Skeletal muscle satellite cell (primary cell): ENCODE results near the gene IMP3.
"Not testable (repeated sequence)": the region's sequence is repeated elsewhere in the genome, so short reads cannot be mapped to it uniquely, and the experiment has no call there.

ENCODE experiments used
- H3K27me3 ChIP-seq: 2 replicates; pipeline ENCODE4 v1.7.0; 2013; ENCODE audit warnings: low read length; ENCODE audit not compliant: control insufficient read depth, insufficient read depth
- H3K36me3 ChIP-seq: 2 replicates; pipeline ENCODE4 v1.7.0; 2013; ENCODE audit warnings: mild to moderate bottlenecking, control low read depth, low read length; ENCODE audit not compliant: insufficient read depth
- H3K4me1 ChIP-seq: 2 replicates; pipeline ENCODE4 v1.7.0; 2013; ENCODE audit warnings: low read length; ENCODE audit not compliant: control insufficient read depth, insufficient read depth
- H3K4me2 ChIP-seq: 2 replicates; pipeline ENCODE4 v1.7.0; 2013; ENCODE audit warnings: mild to moderate bottlenecking, low read length
- H3K4me3 ChIP-seq: 2 replicates; pipeline ENCODE4 v1.7.0; 2013; ENCODE audit warnings: low read length
- H3K9ac ChIP-seq: 2 replicates; pipeline ENCODE4 v1.7.0; 2013; ENCODE audit warnings: mild to moderate bottlenecking, low read depth, low read length, moderate library complexity
- H3K9me3 ChIP-seq: replicated peaks from 2 replicates; pipeline ENCODE4 v1.7.0; 2013; ENCODE audit warnings: mild to moderate bottlenecking, control low read depth, low read length

IMP3 gene

GRCh38 chr15:75633922-75634321 lies 6.1 kb downstream of the IMP3 start:
- not testable (repeated sequence) for H3K27me3 ChIP-seq, H3K36me3 ChIP-seq, H3K9ac ChIP-seq, H3K4me2 ChIP-seq, H3K4me3 ChIP-seq, H3K9me3 ChIP-seq
- peaks cover 11% of the 10 kb centered on the region for H3K4me1 ChIP-seq

GRCh38 chr15:75631935-75632334 lies 8.1 kb downstream of the IMP3 start:
- peaks cover under 1% of the 10 kb centered on the region for H3K36me3 ChIP-seq
- no peaks in the 10 kb centered on the region for H3K9me3 ChIP-seq
- no peak overlapping the region for H3K9ac ChIP-seq
- no peak overlapping the region for H3K4me2 ChIP-seq
- no peaks in the 10 kb centered on the region for H3K27me3 ChIP-seq
- no peaks in the 10 kb centered on the region for H3K4me1 ChIP-seq
- no peak overlapping the region for H3K4me3 ChIP-seq

GRCh38 chr15:75625542-75626347 lies 14.3 kb downstream of the IMP3 start, which contains the start of gene SNUPN:
Gene SNUPN (minus strand): TSS chr15:75625725. CDS start chr15:75621051, 4,674 bp downstream.
- Histone ChIP-seq H3K4me1 (peaks cover 15% of the 10 kb centered on the region), H3K36me3 (no peaks in the 10 kb centered on the region), H3K4me3 (peak within 1 kb of the TSS; percentile 79), H3K9me3 (no peaks in the 10 kb centered on the region), H3K9ac (peak within 1 kb of the TSS; percentile 93), H3K27me3 (no peaks in the 10 kb centered on the region), H3K4me2 (peak within 1 kb of the TSS; percentile 83)

GRCh38 chr15:75622505-75622904 lies 17.5 kb downstream of the IMP3 start:
- Histone ChIP-seq H3K27me3 (no peaks in the 10 kb centered on the region), H3K36me3 (peaks cover 25% of the 10 kb centered on the region), H3K9ac (no peak overlapping the region), H3K4me3 (no peak overlapping the region), H3K4me2 (no peak overlapping the region), H3K4me1 (peaks cover 25% of the 10 kb centered on the region), H3K9me3 (no peaks in the 10 kb centered on the region)

- H3K9me3 ChIP-seq, result no peaks in the 10 kb centered on the region
- peaks cover 20% of the 10 kb centered on the region for H3K4me1 ChIP-seq
- H3K36me3 ChIP-seq, result peaks cover 37% of the 10 kb centered on the region
- no peaks in the 10 kb centered on the region for H3K27me3 ChIP-seq
- peak overlapping the region; percentile 75 for H3K9ac ChIP-seq
- peak overlapping the region; percentile 80 for H3K4me2 ChIP-seq
- H3K4me3 ChIP-seq, result peak overlapping the region; percentile 59
Measured at GRCh38 chr15:75620841-75621391, 19.1 kb downstream of the IMP3 start.

- peak overlapping the region; percentile 59 for H3K4me3 ChIP-seq
- peak overlapping the region; percentile 75 for H3K9ac ChIP-seq
Measured at GRCh38 chr15:75620058-75620820, 19.8 kb downstream of the IMP3 start.

GRCh38 chr15:75616766-75617165 lies 23.3 kb downstream of the IMP3 start:
- H3K9ac ChIP-seq, result no peak overlapping the region
- no peaks in the 10 kb centered on the region for H3K9me3 ChIP-seq
- no peak overlapping the region for H3K4me2 ChIP-seq
- H3K4me3 ChIP-seq, result no peak overlapping the region
- H3K27me3 ChIP-seq, result no peaks in the 10 kb centered on the region
- peaks cover 69% of the 10 kb centered on the region for H3K36me3 ChIP-seq
- H3K4me1 ChIP-seq, result peaks cover 18% of the 10 kb centered on the region

More at GRCh38 chr15:75620058-75620820, 19.8 kb downstream of the IMP3 start:
- no peaks in the 10 kb centered on the region for H3K27me3 ChIP-seq
- peak overlapping the region; percentile 80 for H3K4me2 ChIP-seq
- H3K9me3 ChIP-seq, result no peaks in the 10 kb centered on the region
- H3K36me3 ChIP-seq, result peaks cover 42% of the 10 kb centered on the region
- H3K4me1 ChIP-seq, result peaks cover 18% of the 10 kb centered on the region

- Histone ChIP-seq H3K9ac (no peak overlapping the region), H3K27me3 (no peaks in the 10 kb centered on the region), H3K9me3 (no peaks in the 10 kb centered on the region), H3K36me3 (peaks cover 66% of the 10 kb centered on the region), H3K4me3 (no peak overlapping the region), H3K4me2 (no peak overlapping the region), H3K4me1 (no peaks in the 10 kb centered on the region)
Measured at GRCh38 chr15:75606711-75607699, 33.0 kb downstream of the IMP3 start.

GRCh38 chr15:75606026-75606425 lies 34.0 kb downstream of the IMP3 start:
- H3K9ac ChIP-seq, result no peak overlapping the region
- H3K9me3 ChIP-seq, result no peaks in the 10 kb centered on the region
- peaks cover 65% of the 10 kb centered on the region for H3K36me3 ChIP-seq
- no peak overlapping the region for H3K4me2 ChIP-seq
- H3K27me3 ChIP-seq, result no peaks in the 10 kb centered on the region
- no peaks in the 10 kb centered on the region for H3K4me1 ChIP-seq
- H3K4me3 ChIP-seq, result no peak overlapping the region

GRCh38 chr15:75599401-75599800 lies 40.6 kb downstream of the IMP3 start:
- Histone ChIP-seq H3K36me3 (peaks cover 64% of the 10 kb centered on the region), H3K4me3 (no peak overlapping the region), H3K4me1 (no peaks in the 10 kb centered on the region), H3K9ac (no peak overlapping the region), H3K27me3 (no peaks in the 10 kb centered on the region), H3K9me3 (no peaks in the 10 kb centered on the region), H3K4me2 (no peak overlapping the region)
